Measurements from ENCODE around the gene LAMC1.

Gene LAMC1

GRCh38 chr1:183019860-183020259 is 3.4 kb upstream of the LAMC1 start:
- in situ Hi-C loops (cut with MboI; ENCODE audit: low sequenced_read_pairs): no loop called here

DNA sequence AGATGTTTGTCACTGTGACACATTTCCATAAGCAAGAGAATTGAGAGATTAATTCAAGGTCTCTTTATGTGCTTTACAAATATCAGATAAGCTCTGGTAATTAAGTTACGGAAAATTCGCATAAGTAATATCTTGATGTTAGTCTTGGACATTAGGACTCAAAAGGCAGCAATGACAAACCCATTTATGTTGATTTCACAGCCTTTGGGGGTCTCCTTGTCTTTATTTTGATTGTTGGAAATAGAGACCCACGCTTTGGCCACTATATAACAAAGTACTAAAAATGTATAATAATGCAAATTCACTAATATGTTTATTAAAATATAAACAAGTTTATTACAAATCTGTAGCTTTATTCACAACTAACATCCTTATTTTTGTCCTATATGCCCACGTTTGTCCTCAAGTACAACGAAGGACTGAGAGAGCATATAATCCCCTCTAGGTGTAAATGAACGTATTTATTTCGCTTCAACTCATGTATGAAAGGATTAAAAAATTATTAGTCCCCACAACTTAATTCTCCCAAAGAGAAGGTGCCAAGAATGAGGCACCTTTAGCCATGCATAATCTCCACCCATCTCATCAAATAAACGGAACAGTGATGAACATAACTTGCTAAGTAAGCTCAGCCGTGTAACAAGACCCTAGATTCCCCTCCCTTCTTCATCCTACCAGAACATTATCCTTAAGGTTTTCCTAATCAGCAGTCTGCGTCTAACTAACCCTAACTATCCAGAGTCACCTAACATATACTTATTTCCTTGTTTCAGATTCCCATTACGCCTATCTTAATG is 1.6 kb upstream of the LAMC1 start:
- in situ Hi-C loops (cut with MboI; ENCODE audit: low sequenced_read_pairs): no loop called here

DNA sequence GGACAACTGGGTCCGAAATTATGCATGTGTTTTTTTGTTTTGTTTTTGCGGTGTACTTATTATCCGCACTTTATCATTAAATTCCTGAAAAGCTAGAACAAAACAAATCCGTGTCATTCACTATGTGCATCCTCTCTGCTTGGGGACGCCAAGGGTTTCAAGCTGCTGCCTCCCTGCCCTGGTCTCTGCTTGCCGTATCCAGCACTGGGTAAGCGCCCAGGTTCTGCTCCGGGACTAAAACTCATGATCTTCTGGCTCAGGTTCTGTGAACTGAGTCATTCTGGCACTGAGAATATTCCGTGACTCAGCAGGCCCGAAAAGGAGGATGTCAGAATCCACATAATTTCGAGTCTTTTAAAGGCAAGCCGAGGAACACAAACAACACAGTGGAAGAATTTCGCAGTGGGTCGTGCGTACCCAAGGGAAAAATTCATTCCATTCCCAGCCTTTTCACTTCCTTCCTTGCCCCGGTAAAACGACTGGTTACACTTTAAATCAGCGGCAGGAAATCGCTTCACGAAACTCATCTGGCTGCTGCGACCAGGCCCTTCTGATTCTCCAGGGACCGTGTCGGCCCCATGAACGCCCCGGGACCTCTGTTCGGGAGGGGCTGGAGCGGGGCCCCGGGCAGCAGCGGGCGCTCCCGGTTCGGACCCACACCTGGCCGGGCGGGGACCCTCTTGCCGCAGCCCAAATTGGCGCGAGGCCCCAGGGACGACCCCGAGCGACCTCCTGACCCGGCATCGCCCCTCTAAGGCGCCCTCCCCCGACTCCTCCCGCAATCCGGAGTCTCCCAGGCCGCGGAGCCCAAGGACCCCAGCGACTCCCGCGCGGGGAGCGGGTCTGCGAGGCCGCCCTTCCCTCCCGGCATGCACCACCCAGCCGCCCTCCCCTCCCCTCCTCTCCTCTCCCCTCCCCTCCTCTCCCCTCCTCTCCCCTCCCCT is 746 bp upstream of the LAMC1 start:
- in situ Hi-C loops (cut with MboI; ENCODE audit: low sequenced_read_pairs): no loop called here

DNA sequence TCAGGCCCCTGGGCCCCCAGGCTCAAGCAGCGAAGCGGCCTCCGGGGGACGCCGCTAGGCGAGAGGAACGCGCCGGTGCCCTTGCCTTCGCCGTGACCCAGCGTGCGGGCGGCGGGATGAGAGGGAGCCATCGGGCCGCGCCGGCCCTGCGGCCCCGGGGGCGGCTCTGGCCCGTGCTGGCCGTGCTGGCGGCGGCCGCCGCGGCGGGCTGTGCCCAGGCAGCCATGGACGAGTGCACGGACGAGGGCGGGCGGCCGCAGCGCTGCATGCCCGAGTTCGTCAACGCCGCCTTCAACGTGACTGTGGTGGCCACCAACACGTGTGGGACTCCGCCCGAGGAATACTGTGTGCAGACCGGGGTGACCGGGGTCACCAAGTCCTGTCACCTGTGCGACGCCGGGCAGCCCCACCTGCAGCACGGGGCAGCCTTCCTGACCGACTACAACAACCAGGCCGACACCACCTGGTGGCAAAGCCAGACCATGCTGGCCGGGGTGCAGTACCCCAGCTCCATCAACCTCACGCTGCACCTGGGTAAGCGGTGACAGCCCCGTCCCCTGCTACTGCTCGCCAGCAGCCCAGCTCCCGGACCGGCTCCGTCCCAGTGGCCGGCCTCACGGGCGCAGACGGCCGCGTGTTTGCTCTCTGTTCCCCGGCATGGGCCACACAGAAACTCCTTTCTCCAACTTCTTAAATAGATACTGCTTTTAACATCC is 539 bp downstream of the LAMC1 start:
- in situ Hi-C loops (cut with MboI; ENCODE audit: low sequenced_read_pairs): no loop called here

GRCh38 chr1:183024317-183025009 is 1.2 kb downstream of the LAMC1 start:
- in situ Hi-C loops (cut with MboI; ENCODE audit: low sequenced_read_pairs): no loop called here

DNA sequence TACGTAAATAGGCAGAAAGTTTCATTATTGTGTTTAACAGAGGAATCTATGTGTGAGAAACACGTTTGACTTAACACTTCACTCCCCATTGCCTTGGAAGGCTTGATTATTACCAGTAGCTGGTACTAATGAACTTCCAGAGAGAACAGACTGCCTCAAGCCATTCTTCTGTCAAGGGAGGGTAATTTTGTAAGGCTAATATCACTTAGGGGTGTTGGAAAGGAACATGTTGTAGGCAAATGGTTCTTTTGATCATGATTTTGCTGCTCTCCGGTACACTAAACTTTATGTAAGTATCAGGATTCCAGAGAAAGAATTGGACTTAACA is 1.8 kb downstream of the LAMC1 start:
- in situ Hi-C loops (cut with MboI; ENCODE audit: low sequenced_read_pairs): no loop called here

GRCh38 chr1:183025782-183026774 is 2.9 kb downstream of the LAMC1 start:
- in situ Hi-C loops (cut with MboI; ENCODE audit: low sequenced_read_pairs): no loop called here

- in situ Hi-C loops (cut with MboI; ENCODE audit: low sequenced_read_pairs): no loop called here
These were observed 3.8 kb downstream of the LAMC1 start for GRCh38 chr1:183027031-183027430.

DNA sequence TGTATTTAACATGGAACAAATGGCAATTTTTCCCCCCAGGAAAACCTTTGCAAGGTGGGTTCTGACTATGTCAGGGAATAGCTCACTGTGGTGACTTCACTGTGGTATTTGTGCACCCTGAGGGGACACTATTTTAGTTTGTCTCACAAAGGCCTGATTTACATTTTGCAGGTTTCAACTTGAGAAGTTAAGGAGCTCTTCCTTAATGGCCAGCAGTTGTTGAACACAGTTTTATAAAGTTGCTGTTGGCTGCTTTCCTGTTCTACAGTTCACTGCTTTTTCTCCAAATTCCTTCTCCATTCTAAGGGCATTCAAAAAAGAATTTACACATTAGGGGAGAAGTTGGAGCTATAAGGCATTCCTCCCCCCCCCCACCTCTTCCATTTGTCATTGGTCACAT is 4.6 kb downstream of the LAMC1 start:
- in situ Hi-C loops (cut with MboI; ENCODE audit: low sequenced_read_pairs): no loop called here

- in situ Hi-C loops (cut with MboI; ENCODE audit: low sequenced_read_pairs): no loop called here
These were observed 6.4 kb downstream of the LAMC1 start for GRCh38 chr1:183029591-183030000.

DNA sequence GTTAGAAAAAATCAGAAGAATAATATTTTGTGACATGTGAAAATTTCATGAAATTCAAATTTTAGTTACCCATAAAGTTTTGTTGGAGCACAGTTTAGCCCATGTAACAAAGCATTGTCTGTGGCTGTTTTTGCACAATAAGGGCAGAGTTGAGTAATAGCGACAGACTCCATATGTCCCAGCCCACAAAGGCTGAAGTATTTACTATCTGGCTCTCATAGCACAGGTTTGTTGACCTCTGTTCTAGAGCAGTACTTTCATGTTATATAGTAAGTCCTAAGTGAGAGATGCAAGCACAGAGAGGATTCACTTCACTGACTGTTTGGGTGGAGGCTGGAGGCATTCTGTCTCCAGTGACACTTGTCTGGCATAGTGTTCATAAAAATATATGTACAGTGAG is 6.8 kb downstream of the LAMC1 start:
- in situ Hi-C loops (cut with MboI; ENCODE audit: low sequenced_read_pairs): no loop called here

DNA sequence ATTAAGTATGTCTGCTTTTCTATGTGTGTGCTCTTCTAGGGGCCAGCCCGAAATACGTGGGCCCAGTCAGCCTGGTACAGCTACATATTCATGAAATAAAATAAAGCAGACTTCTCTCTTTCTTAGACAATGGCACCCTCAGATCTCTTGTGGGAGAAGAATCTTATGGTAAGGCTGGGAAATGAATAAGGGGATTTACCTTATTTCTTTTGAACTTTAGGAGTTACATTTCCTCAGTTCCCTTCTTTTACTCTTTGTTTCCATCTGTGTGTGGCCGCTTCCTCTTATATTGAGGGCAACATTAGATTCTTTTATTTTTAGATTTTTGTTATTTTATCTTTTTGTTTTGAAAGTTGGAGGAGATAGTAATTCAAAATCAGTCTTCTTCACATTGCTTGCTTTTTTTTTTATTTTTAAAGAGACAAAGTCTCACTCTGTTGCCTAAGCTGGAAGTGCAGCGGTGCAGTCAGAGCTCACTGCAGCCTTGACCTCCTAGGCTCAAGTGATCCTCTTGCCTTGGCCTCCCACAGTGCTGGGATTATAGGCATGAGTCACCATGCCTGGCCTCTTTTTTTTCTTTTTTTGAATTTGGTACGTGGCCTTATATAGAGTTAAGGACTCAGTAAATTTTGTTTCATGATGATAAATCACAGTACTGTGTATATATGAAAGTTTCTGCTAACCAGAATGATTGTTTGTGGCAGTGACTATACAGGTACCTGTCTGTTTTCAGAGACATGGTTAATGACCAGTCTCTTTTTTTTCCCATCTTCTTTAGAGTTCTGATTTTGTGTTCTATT is 9.1 kb downstream of the LAMC1 start:
- in situ Hi-C loops (cut with MboI; ENCODE audit: low sequenced_read_pairs): no loop called here

GRCh38 chr1:183033205-183033604 is 10.0 kb downstream of the LAMC1 start:
- in situ Hi-C loops (cut with MboI; ENCODE audit: low sequenced_read_pairs): no loop called here

DNA sequence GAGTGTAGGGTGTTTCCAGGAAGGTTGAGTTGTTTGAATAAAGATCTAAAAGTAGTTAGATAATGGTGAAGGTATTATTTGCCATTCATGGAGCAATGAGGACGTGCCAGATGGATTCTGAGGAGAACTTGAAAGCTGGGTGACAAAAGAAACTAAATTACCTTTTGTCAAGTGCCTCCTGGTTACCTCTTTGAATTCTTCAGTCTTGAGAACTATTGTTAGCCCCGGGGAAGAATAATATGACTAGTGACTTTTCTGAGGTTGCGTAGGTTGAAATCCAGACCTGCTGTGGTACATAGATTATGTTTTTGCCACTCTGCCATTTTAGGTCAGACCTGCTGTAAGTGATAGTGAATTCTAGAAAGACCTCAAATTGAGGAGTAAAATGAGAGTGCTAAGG is 11.5 kb downstream of the LAMC1 start:
- in situ Hi-C loops (cut with MboI; ENCODE audit: low sequenced_read_pairs): no loop called here

DNA sequence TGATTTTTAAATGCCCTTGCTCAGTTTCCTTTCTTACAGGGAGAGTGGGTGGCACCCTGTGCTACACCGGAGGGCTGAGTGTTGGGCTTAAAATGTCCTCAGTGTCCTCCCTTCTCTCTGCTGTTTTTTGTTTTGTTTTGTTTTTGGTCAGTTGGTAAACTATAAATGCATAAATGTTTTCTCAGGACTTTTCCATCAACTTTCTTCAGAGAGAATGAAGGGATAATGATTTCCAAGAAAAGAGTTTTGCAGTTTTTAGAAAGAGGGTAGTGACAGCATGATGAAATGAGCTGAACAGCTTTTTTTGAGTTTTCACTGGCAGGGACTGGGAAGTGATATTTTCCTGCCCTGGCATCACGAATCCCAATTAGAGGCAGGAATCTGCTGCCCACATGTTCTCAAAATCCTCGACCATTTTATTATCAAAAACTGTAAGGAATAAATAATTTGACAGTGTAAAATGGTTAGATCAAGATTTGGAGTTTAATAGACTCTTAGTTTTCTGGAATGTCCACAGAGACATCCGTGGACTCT is 15.2 kb downstream of the LAMC1 start:
- in situ Hi-C loops (cut with MboI; ENCODE audit: low sequenced_read_pairs): no loop called here

- in situ Hi-C loops (cut with MboI; ENCODE audit: low sequenced_read_pairs): no loop called here
These were observed 15.7 kb downstream of the LAMC1 start for GRCh38 chr1:183038913-183039312.

DNA sequence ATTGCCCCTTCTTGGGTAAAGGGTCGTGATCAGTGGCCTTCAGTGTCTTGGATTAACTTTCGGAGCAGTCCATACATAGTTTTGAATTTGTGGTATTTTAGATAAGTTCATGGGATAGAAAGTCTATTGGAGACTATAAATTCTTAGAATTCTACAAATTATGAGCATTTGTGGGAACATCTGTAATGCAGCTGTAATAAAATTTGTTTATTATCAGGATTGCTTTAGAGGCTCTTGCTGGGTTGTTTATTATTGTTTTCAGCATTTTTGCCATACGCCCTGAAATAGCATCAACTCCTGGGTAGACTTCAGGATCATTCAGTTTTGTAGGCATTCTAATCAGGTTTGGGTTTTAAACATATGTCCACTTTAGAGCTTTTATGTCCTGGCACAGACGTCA is 16.1 kb downstream of the LAMC1 start:
- in situ Hi-C loops (cut with MboI; ENCODE audit: low sequenced_read_pairs): no loop called here

GRCh38 chr1:183039985-183040447 is 16.8 kb downstream of the LAMC1 start:
- in situ Hi-C loops (cut with MboI; ENCODE audit: low sequenced_read_pairs): no loop called here

All from HL-60/S4 (cell line).